ENCODE measurements around the gene PMS2. TPM values are rescaled to one million over a fixed set of nuclear protein-coding genes. Genes with fewer than 3 reads are reported as not detected.

PMS2 gene
- total RNA-seq, 2 donors from 2014 or later = 9.3 to 12.6 TPM

DNA sequence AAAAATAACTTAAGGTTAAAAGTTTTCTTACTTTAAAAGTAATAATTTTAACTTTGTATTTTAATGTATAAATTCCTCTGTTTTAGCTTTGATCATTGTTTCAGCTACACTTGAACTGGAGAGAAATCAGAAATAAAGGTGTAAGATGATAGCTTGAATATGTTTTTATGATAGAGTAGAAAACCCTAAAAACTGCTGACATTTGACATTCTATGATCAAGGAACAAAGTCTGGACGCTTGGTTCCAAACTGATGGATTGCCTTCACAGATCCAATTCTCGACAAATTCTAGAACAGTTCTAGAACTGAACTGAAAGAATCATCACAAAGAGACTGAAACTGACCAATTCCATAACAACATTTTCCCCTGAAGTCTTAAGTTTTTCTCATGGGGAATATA lies 22.1 kb upstream of the PMS2 start, which contains the start of gene ANKRD61:
TSS of gene ANKRD61 (plus strand) at position 389 of the 400 bp plus-strand sequence. CDS start at position 389, 0 bp downstream.
- H3K36me3 ChIP-seq = peaks cover 0 to 8% of the 10 kb centered on the region in 2 donors
- H3K4me1 ChIP-seq (replicated peaks) = peaks cover 21% of the 10 kb centered on the region
- H3K27ac ChIP-seq = peak within 1 kb of the TSS in 1 of 2 donors; percentile 41
- no peak within 1 kb of the TSS for H3K4me3 ChIP-seq
- intact Hi-C loops (cut with DNase I) = no loop called here
- H3K9me3 ChIP-seq = no peaks in the 10 kb centered on the region
- 87% methylated on average over 2 of the region's 2 CpGs for WGBS
- TF ChIP-seq, protein P1, sequence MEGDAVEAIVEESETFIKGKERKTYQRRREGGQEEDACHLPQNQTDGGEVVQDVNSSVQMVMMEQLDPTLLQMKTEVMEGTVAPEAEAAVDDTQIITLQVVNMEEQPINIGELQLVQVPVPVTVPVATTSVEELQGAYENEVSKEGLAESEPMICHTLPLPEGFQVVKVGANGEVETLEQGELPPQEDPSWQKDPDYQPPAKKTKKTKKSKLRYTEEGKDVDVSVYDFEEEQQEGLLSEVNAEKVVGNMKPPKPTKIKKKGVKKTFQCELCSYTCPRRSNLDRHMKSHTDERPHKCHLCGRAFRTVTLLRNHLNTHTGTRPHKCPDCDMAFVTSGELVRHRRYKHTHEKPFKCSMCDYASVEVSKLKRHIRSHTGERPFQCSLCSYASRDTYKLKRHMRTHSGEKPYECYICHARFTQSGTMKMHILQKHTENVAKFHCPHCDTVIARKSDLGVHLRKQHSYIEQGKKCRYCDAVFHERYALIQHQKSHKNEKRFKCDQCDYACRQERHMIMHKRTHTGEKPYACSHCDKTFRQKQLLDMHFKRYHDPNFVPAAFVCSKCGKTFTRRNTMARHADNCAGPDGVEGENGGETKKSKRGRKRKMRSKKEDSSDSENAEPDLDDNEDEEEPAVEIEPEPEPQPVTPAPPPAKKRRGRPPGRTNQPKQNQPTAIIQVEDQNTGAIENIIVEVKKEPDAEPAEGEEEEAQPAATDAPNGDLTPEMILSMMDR (IDR thresholded peaks at IDR 0.05) = no peak
- no peak for TF ChIP-seq POLR2AphosphoS5 (IDR thresholded peaks at IDR 0.05)
- TF ChIP-seq POLR2A (IDR thresholded peaks at IDR 0.05) = no peak
- DNase-seq (ENCODE audit: low spot score) = no peak
- H3K27me3 ChIP-seq (replicated peaks; ENCODE audit: insufficient read depth) = no peaks in the 10 kb centered on the region

GRCh38 chr7:6028563-6028962 lies 19.7 kb upstream of the PMS2 start:
- Histone ChIP-seq H3K27ac (peak overlapping the region in 1 of 2 donors; percentile 38), H3K9me3 (no peaks in the 10 kb centered on the region), H3K4me3 (no peak overlapping the region), H3K36me3 (peaks cover 0 to 4% of the 10 kb centered on the region in 2 donors), H3K4me1 (replicated peaks) (peaks cover 23% of the 10 kb centered on the region), H3K27me3 (replicated peaks; ENCODE audit: insufficient read depth) (no peaks in the 10 kb centered on the region)
- intact Hi-C loops (cut with DNase I) = no loop called here
- TF ChIP-seq POLR2AphosphoS5 (IDR thresholded peaks at IDR 0.05) = peak; percentile 87
- no peak for TF ChIP-seq POLR2A (IDR thresholded peaks at IDR 0.05)
- DNase-seq (ENCODE audit: low spot score) = peak; percentile 38
- 53% methylated on average over 5 of the region's 5 CpGs for WGBS

DNA sequence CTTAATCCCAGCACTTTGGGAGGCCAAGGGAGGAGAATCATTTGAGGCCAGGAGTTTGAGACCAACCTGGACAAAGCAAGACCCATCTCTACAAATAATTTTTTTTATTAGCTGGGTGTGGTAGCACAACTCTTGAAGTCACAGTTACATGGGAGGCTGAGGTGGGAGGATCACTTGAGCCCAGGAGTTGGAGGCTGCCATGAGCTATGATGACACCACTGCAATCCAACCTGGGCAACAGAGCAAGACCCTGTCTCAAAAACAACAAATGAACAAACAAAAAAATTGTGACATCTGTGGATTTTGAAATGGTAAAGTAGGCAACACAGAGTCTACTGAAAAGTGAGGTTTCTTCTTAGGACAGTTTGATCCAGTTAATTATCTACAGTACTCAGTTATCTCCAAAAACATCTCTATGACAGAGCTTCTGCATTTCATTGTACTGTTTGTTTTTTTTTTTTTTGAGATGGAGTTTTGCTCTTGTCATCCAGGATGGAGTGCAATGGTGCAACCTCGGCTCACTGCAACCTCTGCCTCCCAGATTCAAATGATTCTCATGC lies 19.0 kb upstream of the PMS2 start:
- Histone ChIP-seq H3K27me3 (replicated peaks; ENCODE audit: insufficient read depth) (no peaks in the 10 kb centered on the region), H3K4me1 (replicated peaks) (peaks cover 23% of the 10 kb centered on the region), H3K27ac (peak overlapping the region in 1 of 2 donors; percentile 69), H3K36me3 (peaks cover 4 to 10% of the 10 kb centered on the region in 2 donors), H3K9me3 (no peaks in the 10 kb centered on the region), H3K4me3 (no peak overlapping the region)
- 77% methylated on average over 1 of the region's 1 CpG for WGBS
- TF ChIP-seq POLR2A (IDR thresholded peaks at IDR 0.05) (no peak), POLR2AphosphoS5 (IDR thresholded peaks at IDR 0.05) (no peak)
- TF ChIP-seq, protein P1 (IDR thresholded peaks at IDR 0.05) = no peak
- no peak for DNase-seq (ENCODE audit: low spot score)
- intact Hi-C loops (cut with DNase I) = no loop called here

DNA sequence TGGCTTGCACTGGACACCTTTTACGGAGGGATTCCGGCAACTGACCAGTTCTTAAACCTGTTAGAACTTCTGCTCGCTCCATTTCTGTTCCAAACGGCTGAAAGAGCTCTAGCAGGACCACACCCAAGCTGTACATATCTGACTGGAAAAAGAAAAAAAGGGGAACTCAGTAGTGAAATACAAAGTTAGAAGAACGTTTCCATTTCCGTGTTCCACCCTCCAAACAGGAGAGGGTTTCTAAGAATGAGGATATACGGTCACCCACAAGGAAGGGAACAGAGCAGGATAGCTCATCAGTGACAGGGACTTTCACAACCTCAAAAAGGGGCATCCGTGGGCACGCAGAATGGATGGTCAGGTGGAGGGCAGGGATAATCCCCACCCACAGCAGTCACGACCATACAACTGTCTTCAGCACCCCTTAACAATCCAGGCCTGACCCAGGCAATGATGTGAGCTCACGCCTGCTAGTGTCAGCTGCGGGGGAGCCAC lies 18.0 kb upstream of the PMS2 start:
- Histone ChIP-seq H3K4me1 (replicated peaks) (peaks cover 23% of the 10 kb centered on the region), H3K4me3 (no peak overlapping the region), H3K27ac (peak overlapping the region; percentile 24 to 69), H3K27me3 (replicated peaks; ENCODE audit: insufficient read depth) (no peaks in the 10 kb centered on the region), H3K9me3 (no peaks in the 10 kb centered on the region), H3K36me3 (peaks cover 8 to 10% of the 10 kb centered on the region in 2 donors)
- TF ChIP-seq, protein P1 (IDR thresholded peaks at IDR 0.05) = no peak
- no peak for TF ChIP-seq POLR2A (IDR thresholded peaks at IDR 0.05)
- no peak for TF ChIP-seq POLR2AphosphoS5 (IDR thresholded peaks at IDR 0.05)
- 65% methylated on average over 12 of the region's 12 CpGs for WGBS
- DNase-seq (ENCODE audit: low spot score) = no peak
- intact Hi-C loops (cut with DNase I) = no loop called here

GRCh38 chr7:6026011-6026819 lies 17.4 kb upstream of the PMS2 start:
- TF ChIP-seq POLR2AphosphoS5 (IDR thresholded peaks at IDR 0.05) (peak; percentile 75), POLR2A (IDR thresholded peaks at IDR 0.05) (peak; percentile 20)
- TF ChIP-seq, protein P1 (IDR thresholded peaks at IDR 0.05) = peak in 2 of 4 experiments; percentile 18 to 26
- intact Hi-C loops (cut with DNase I) = no loop called here
- WGBS = 71% methylated on average over 22 of the region's 22 CpGs
- H3K4me3 ChIP-seq = peak overlapping the region in 1 of 2 donors; percentile 14
- H3K27me3 ChIP-seq (replicated peaks; ENCODE audit: insufficient read depth) = no peaks in the 10 kb centered on the region
- H3K9me3 ChIP-seq = no peaks in the 10 kb centered on the region
- DNase-seq (ENCODE audit: low spot score) = peak; percentile 80
- peaks cover 8 to 10% of the 10 kb centered on the region in 2 donors for H3K36me3 ChIP-seq
- H3K4me1 ChIP-seq (replicated peaks) = peaks cover 23% of the 10 kb centered on the region
- H3K27ac ChIP-seq = peak overlapping the region; percentile 24 to 69

All from prostate gland (tissue), 2 donors.